GM10847 (cell line): ENCODE measurements around the gene PTX3.

Experiments
- POLR2A ChIP-seq: IDR thresholded peaks from 2 replicates; pipeline ENCODE4 v1.6.1; 2011; ENCODE audit not compliant: insufficient read length; ENCODE audit errors: extremely low read depth

PTX3 gene

DNA sequence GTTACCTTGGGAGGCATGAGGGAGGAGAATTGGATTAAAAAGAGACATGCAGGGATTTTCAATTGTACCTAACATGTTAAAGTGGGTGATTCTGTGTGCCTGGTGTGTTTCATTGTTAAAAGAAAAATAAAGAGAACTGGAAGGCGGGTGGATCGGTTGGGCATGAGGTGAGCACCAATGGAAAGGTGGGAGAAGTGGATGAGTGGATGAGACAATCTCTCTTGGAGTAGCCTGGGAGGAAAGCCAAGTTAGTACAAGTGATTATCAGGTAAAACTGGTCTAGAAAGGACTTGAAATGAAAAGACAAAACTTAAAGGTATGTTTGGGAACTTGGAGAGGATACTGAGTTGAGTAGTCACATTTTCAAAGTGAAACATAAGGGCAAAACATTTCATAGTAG, 54.5 kb downstream of the PTX3 start:
- no peak for TF ChIP-seq POLR2A
